ENCODE data around the gene MAGI1. TPM values are rescaled to one million over a fixed set of nuclear protein-coding genes. Genes with fewer than 3 reads are reported as not detected.

The MAGI1 gene
- total RNA-seq, 1 experiment from 2014 or later: 38.6 TPM

DNA sequence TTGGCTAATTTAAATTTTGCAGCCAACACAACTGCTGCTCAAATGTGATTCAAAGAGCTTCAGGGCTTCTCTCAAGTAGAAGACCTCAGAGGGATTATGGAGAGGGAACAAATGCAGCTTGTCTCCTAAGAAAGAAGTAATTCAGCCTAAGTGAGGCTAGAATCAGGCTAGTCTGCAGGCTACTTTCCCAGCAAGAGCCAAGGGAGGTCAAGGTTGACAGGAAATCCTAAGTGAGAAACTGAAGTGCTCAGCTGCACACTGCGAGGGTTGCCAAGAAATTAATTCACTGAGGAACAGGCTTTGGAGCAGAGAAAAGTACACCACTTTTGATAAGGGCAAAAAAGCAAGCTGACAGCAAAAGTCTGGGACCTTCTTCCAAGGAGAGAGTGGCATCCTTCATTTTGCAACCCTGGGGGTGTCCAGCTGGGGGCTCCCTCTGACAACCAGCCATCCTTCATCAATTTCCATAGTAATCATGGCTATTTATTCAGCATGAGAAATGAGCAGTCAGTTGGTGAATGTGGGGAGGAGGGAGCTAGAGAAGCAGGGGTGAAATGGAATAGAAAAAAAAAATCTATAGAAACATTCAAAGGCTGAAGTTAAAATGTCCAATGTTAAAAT is 704.6 kb downstream of the MAGI1 start:
- ATAC-seq (0 out of 2 replicates have a peak, but pooled peaks have one; percentile 58), DNase-seq (ENCODE audit: low read depth, low spot score) (no peak)
- ChIA-PET RAD21 (ENCODE audit: low non-redundant PET in 1 of 2, low total read pairs in 2 of 2, uncharacterized antibody in 2 of 2, unreplicated experiment in 2 of 2) (no interaction called here), POLR2A (no interaction called here), CTCF (interaction anchor here (0.6 kb wide), 1 partner anchor 862 kb away, joined by 4 read pairs; no protein-coding TSS in a partner anchor)
- Histone ChIP-seq H3K9ac (ENCODE audit: low read length) (no peak overlapping the region), H3K36me3 (ENCODE audit: control insufficient read depth in 1 of 2, insufficient read depth in 2 of 2, low read length in 2 of 2) (no peaks in the 10 kb centered on the region), H3K9me2 (ENCODE audit: insufficient read depth) (no peaks in the 10 kb centered on the region), H4K20me1 (ENCODE audit: insufficient read depth) (no peaks in the 10 kb centered on the region), H2AFZ (ENCODE audit: low read depth, low read length, poor library complexity, severe bottlenecking) (no peak overlapping the region), H3K79me2 (ENCODE audit: insufficient read depth, low read length) (no peaks in the 10 kb centered on the region), H3K9me3 (ENCODE audit: control insufficient read depth in 1 of 2, insufficient read depth in 1 of 2, low read depth in 1 of 2, low read length in 2 of 2) (no peaks in the 10 kb centered on the region), H3K27me3 (ENCODE audit: insufficient read depth, low read length) (peaks cover 21% of the 10 kb centered on the region), H3K4me2 (ENCODE audit: low read length) (no peak overlapping the region), H3K27ac (ENCODE audit: low read depth, low read length) (no peak overlapping the region), H3K4me3 (replicated peaks in 1 of 2; ENCODE audit: low read depth in 1 of 2, low read length in 2 of 2) (no peak overlapping the region), H3K4me1 (ENCODE audit: control insufficient read depth in 1 of 2, insufficient read depth in 2 of 2, low read length in 2 of 2) (no peaks in the 10 kb centered on the region)
- TF ChIP-seq ELF1 (IDR thresholded peaks at IDR 0.05; ENCODE audit: borderline replicate concordance, low read depth) (no peak), MAX (IDR thresholded peaks at IDR 0.05) (no peak), SIN3A (IDR thresholded peaks at IDR 0.05; ENCODE audit: low read depth) (no peak), ZNF274 (IDR thresholded peaks at IDR 0.05; ENCODE audit: low read depth, low read length) (no peak), CTCF (IDR thresholded peaks at IDR 0.05 in 2 of 3, conservative IDR thresholded peaks at IDR 0.05 in 1 of 3; ENCODE audit: borderline replicate concordance in 1 of 3, insufficient read depth in 1 of 3, low read depth in 2 of 3, low read length in 2 of 3) (peak in 2 of 3 experiments; percentile 31 to 36; a peak in 3 of 6 replicates), YY1 (IDR thresholded peaks at IDR 0.05; ENCODE audit: extremely low read depth, insufficient replicate concordance, low read depth, low read length) (no peak), POLR2A (IDR thresholded peaks at IDR 0.05; ENCODE audit: borderline replicate concordance, extremely low read depth, insufficient read depth, insufficient read length) (no peak), RAD21 (IDR thresholded peaks at IDR 0.05; ENCODE audit: low read depth) (peak; percentile 54)
- no TSS peak for BruUV-seq (replicated peaks)
- intact Hi-C loops (cut with micrococcal nuclease): loop anchor here (2.0 kb wide), 1 partner anchor 861 kb away; no protein-coding TSS in a partner anchor
